HG03060 (cell line): Measurements from ENCODE around the gene ME2.
"Not testable (repeated sequence)": the region's sequence is repeated elsewhere in the genome, so short reads cannot be mapped to it uniquely, and the experiment has no call there.

ENCODE experiments used
- ATAC-seq: cut with Tn5 transposase; IDR thresholded peaks from one replicate; pipeline ENCODE4 v1.9.1; 2021; ENCODE audit warnings: low read depth, moderate number of reproducible peaks; ENCODE audit not compliant: unreplicated experiment

Gene ME2

DNA sequence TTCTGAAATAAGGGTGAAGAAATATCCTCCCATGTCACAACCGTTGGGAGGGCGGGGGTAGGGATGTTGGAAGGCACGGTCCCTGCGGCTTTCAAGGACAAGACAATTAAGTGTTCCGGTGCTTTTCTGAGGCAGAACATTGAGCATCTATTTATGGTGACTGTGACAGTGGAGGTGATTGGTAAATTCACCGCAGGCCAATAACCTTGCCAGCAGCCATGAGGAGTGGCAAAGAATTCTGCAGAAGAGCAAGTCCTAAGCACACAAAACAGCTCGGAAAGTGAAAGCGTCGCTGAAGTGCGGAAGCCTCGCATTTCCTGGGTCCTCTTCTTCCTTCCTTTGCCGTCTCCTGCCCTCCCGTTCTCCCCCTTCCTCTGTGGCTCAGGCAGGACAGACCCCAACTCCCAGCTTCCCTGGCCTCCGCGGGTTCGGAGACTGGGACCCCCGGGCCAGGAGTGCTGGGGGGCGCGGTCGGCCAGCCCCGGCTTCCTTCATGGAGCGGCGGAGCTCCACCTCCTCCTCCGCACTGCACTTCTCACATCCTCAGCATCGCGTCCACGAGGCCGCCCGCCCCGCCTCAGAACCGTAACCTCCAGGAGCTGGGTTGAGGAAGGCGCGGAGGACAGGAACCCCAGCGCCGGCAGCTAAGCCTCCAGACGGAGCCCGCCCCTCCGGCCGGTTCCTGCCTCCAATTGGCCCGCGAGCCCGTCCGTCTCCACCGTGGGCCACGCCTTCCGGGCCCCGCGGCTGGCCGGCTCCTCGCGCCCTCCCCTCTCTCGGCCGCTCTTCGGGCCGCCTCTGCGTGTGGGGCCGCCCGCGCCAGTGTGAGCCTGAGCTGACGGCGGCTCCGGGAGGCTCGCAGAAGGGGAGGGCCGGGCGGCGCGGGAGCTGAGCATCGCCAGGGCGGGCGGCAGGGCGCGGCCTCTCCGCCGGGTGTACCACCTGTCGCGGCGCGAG, at the start of gene ME2:
TSS of gene ME2 (plus strand) at position 774 of the 957 bp plus-strand sequence. CDS start 16,703 bp downstream, outside the sequence.
- peak; percentile 69 for ATAC-seq

DNA sequence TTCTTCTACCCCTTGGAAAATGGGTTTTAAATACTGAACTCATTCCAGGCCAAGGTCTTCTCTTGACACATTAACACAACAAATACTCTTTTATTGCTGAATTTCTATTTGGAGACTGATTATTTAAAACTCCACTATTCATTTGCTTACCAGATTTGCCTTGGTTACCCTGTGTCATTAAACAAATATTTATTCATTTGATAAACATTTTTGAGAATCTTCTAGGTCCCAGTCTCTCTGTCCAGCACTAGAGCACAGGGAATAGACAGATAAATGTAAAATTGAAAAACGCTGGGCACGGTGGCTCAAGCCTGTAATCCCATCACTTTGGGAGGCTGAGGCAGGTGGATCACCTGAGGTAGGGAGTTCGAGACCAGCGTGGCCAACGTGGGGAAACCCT, 49.3 kb upstream of the ME2 start:
- no peak for ATAC-seq

DNA sequence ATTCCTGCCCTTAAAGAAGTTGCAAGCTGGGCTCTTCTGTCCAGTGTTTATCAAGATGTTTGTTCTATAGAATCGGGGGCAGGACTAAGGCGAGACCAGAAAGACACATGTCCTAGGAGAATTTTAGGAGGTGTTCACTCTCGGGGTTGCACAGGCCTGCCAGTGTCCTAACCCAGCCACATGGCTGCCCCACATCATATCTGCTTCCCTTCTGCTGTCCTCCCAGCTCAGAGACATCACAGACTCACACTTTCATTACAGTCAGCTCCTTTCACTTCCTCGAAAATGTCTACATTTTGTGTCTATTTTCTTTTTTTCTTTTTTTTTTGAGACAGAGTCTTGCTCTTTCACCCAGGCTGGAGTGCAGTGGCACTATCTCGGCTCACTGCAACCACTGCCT, 48.4 kb upstream of the ME2 start:
- ATAC-seq, result no peak

DNA sequence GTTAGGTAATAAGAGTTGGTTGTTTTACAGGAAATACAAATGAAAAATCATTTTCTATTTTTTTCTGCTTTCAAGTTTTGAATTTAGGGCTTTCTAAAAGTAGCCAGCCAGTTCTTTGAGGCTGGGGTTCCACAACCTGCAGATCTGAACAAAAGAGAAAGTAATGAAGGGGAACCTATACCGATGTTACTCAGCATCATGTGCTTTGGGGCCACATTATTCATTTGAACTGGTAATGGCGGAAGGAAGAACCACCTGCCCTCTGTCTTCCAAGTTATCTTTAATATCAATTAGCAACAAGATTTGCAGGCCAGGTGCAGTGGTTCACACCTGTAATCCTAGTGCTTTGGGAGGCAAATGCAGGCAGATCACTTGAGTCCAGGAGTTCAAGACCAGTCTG, 46.2 kb upstream of the ME2 start:
- no peak for ATAC-seq

DNA sequence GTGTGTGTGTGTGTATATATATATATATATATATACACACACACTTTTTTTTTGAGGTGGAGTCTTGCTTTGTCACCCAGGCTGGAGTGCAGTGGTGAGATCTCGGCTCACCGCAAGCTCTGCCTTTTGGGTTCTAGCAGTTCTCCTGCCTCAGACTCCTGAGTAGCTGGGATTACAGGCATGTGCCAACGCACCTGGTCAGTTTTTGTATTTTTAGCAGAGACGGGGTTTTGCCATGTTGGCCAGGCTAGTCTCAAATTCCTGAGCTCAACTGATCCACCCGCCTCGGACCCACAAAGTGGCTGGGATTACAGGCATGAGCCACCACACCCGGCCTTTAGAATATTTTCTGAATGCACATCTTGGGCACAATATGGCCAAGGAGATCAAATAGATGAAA, 45.4 kb upstream of the ME2 start:
- ATAC-seq, result not testable (repeated sequence)

DNA sequence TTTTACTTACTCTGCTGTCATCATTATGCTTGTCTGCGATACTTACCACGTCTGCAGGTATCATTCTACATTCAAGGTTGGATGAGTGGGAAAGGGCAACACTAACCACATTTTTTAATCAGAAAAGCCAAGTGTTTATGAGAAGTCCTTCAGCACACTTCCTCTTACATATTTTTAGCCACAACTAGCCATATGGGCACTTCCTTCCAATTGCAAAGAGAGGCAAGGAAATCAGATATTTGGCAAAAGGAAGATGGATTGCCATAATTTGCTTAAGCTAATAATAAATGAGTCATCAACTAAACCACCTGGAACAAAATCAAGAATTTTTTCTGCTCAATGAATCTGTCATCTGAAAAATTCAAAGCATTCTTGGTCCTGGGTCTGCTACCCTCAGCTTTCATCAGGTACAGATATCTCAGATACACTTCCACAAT, 42.4 kb upstream of the ME2 start:
- peak; percentile 37 for ATAC-seq

DNA sequence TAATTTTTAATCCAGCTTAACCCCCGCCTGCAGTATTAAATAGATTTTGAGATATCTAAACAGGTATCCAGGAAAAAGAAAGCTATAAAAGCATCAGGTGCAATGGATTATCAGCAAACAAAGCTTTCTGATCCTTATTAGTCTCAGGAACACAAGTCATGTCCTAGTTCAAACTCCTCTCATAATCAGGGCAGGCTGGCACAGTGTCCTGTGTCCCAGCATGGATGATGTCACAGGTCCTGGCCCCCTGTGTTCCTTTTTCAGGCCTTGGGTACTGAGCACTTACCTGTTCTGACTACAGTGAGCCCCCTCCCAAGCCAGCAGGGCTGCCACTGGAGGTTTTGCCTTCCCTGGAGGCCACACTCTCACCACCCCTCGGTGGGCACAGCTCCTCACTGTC, 39.6 kb upstream of the ME2 start:
- no peak for ATAC-seq

DNA sequence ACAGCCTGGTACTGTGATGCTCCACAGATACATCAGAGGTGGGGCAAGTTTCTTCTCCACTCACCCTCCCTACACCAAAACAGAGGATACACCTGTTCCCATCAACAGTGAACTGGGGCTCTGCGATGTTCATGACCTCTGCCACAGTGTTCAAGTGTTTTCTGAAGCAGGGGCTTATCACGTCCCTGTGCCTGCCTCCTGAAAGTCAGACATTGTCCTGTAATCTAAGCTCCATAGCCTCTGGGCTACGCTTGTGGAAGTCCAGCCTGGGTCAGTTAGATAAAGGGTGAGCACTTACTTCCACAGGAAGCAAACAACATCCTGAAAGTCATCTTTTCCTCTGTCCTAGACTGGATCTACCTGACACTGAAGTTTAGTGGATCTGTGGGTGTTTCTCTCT, 38.9 kb upstream of the ME2 start:
- no peak for ATAC-seq

DNA sequence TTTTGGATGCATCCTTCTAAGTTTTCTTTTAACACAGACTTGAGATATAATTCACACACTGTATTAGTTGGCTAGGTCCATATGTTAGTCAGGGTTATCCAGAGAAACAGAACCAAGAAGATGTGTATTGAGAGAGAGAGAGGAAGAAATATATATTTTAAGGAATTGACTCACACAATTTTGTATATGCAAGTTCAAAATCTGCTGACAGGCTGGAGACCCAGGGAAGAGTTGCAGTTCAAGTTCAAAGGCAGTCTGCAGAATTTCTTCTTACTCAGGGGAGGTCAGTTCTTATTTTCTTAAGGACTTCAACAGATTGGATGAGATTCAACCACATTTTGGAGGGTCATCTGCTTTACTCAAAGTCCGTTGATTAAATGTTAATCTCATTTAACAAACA, 36.1 kb upstream of the ME2 start:
- no peak for ATAC-seq

DNA sequence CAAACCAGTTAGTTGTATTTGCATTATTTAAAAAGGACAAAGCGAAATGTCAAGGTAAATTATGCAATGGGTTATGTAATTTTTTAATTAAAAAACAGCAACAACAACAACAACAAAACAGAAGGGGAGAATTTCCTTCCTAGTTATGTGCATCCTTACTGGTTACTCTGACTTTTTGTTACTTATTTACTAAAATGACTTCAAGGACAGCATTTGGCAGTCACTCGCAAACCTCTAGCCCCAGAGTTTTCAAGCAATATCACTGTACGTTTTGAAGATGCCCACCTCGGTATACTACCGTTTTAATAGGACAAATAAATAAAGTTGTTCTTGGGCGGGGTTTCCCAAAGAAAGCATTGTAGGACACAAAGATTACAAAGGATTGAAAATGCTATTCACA, 34.4 kb upstream of the ME2 start:
- ATAC-seq, result no peak

DNA sequence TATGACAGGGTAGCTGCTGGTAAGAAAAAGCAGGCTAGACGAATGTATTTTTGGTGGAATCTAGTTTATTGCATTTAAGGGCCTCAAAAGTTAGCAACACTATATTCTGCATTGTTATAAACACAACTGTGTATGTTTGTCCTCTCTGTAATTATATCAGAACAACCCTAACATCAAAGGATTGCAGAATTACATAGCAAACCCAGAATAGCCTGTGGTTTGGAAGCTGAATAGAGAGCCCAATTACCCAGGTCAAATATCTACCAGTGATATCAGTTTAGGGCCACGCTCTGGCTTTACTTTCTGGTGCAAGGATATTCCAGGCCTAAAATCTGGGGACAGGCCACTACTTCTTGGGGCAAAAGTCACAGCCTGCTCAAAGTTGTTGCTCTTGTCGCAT, 34.0 kb upstream of the ME2 start:
- no peak for ATAC-seq

DNA sequence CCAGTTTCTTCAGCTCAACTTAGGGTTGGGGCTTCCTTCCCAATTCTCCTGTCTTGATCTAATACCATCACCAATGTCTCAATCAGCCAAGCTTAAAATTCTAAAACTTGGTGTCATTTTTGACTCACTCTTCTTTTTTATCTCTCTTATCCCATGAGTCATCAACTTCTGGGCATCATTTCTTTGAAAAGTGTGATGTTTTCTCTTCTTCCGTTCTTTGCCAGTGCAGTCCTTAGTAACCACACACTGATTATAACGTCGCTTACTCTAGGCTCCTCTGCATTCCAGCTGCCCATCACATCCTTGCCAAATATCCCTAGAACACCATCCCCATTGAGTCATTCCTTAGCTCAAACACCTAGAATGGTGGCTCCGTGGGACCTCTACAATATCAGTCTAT, 31.7 kb upstream of the ME2 start:
- ATAC-seq, result no peak

DNA sequence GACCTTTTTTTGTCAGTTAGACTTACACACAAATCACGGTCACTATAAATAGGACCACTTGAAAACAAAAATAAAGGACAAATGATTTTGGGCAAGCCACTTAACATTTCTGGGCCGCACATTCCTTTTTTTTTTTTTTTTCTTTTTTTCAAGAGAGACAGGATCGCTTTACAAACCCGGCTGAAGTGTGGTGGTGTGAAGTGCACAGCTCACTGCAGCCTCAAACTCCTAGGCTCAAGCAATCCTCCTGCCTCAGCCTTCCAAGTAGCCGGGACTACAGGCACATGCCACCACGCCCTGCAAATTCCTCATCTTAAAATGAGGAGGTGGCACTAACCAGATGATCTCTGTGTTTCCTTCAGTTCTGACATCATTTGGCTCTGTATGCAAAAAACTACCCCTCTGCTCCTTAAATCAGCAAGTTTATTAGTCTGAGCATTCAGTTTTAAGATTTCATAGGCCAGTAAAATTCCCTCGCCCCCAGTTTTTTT, 30.8 kb upstream of the ME2 start:
- no peak for ATAC-seq

DNA sequence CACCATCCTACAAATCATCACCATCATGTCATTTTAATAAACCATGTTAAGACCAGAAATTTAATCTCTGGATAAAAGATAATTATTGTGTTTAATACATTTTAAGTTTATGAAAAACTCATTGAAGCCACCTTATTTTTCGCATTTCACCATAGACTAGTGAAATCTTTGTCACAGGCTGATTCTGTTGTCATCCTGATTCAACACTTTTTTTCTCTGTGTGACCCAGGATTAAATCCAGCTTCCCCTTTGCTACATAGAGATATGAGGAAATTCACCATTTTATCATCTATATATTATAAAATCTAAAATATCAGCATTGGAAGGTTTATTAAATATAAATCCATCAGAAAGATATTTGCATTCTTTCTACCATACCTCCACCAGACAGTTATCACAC, 29.9 kb upstream of the ME2 start:
- ATAC-seq, result no peak

DNA sequence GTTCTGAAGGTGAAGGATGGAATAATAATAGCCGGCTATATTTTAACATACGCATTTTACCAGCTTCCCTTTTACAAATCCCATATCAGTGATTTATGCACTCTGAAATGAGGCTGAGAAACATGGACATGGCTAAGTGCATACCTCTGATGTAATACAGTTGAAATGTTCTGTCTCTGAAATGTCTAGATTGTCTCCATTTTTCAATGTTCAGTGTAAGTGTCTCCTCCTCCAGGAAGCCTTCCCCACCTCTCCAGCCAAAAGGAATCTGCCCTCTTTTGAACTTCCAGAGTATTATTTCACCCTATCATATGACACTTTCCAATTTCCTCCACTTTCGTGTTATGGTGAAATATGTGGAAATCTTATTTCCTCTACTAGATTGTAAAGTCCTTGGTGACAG, 29.5 kb upstream of the ME2 start:
- no peak for ATAC-seq

DNA sequence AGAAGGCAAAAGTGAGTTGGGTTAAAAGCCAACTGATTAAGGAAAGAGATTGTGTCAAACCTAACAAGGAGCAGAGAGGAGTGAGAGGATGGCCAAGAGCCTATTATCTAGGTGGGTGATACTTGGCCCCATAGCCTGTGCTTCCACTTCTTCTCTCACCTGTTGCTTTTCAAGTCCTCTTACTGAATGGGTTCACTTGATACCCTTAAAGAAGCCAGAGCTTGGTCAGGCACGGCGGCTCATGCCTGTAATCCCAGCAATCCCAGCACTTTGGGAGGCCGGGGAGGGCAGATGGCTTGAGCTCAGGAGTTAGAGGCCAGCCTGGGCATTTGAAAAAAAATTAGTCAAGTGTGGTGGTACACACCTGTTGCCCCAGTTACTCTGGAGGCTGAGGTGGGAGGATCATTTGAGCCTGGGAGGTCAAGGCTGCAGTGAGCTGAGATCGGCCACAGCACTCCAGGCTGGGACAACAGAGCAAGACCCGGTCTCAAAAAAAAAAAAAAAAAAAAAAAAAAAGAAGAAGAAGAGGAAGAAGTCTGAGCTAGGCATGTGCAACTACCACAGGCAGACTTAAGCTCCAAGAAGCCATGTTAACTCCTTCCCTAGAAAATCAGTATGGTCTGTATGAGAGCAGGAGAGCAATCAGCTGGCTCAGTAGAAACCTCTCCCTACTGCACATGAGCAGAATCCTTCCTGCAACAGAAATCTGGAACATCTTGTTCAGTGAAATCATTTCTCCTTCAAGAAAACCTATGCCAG, 28.4 kb upstream of the ME2 start:
- no peak for ATAC-seq

DNA sequence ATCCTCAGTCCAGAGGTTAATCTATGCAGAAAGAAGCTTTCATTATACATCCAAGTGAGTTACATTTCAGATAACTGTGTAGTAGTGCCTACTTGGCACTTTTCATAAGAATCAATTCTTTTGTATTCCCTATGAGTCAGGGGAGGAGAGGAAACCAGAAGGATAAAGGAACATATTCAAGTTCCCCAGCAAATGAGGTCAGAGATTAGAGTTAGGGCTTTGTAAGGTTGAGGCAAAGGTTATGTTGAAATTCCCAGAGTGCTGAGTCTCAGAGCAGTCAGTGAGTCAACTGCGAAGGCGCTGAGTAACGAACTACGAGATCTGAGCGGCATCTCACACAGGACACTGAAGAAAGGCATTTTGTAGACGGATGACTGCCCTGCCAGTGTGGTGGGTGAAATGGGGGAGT, 25.1 kb upstream of the ME2 start:
- no peak for ATAC-seq

DNA sequence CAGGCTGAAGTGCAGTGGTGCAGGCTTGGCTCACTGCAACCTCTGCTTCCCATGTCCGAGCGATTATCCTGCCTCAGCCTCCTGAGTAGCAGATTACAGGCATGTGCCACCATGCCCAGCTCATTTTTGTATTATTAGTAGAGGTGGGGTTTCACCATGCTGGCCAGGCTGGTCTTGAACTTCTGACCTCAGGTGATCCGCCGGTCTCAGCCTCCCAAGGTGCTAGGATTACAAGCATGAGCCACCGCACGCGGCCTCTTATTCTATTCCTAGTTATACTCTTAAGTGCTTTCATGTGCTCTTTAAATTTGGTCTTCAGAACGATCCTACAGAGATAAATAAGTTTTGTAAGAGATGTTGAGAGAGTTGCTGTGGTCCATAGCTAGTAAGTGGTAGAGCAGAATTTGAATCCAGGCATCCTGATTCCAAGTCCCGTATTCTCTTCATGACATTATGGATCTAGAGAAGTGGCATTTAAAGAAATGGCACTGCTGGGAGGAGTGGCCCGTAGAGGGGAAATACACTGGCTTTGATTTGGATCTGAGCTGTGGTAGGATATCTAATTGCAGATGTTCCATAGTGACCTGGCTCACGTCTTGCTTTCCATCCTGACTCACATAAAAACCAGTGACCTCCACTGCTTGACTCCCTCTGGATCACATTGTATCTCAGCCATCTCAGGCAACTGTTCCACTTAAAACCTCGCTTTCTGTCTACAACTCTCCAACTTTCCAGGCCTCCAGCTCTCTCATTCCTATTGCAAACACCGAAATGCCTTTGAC, 22.8 kb upstream of the ME2 start:
- ATAC-seq, result no peak

DNA sequence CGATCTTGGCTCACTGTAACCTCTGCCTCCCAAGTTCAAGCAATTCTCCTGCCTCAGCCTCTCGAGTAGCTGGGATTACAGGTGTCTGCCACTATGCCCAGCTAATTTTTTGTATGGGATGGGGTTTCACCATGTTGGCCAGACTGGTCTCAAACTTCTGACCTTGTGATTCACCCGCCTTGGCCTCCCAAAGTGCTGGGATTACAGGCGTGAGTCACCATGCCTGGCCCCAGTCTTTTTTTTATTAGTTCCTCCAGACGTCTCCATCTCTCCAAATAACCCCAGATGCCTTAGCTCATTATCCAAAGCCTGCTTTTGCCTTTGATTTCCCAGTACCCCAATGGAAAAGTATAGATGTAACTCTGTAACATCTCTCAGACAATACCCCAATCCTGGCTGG, 21.8 kb upstream of the ME2 start:
- not testable (repeated sequence) for ATAC-seq

DNA sequence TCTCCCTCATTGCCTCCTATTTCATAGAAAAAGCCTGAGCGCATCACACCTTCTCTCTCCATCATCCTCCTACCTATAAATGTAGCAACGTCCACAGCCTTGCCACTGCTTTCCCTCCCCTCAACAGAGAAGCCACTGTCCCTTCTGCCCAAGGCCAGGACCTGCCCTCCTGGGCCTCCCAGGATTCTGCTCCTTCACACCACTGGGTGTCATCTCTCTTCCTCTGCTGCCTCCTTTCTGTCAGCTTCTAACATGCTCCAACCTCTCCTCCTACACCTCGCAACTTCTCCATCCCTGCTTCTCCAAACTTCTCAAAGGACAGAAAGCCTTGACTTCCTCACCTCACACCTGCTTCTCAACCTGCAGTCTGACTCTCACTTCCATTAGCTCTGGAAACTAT, 21.2 kb upstream of the ME2 start:
- ATAC-seq, result no peak
